GM19397 (cell line): Measurements from ENCODE around the gene MORC2.

Experiments
- ATAC-seq: cut with Tn5 transposase; IDR thresholded peaks from one replicate; pipeline ENCODE4 v1.9.1; 2021; ENCODE audit warnings: mild to moderate bottlenecking, moderate library complexity; ENCODE audit not compliant: unreplicated experiment

The MORC2 gene

GRCh38 chr22:30922151-30922611 lies 46.4 kb downstream of the MORC2 start:
- no peak for ATAC-seq

GRCh38 chr22:30921108-30921507 lies 47.5 kb downstream of the MORC2 start:
- no peak for ATAC-seq

- no peak for ATAC-seq
Observed at GRCh38 chr22:30920407-30920806, 48.2 kb downstream of the MORC2 start.

GRCh38 chr22:30919973-30920372 lies 48.6 kb downstream of the MORC2 start:
- no peak for ATAC-seq

GRCh38 chr22:30918761-30919160 lies 49.8 kb downstream of the MORC2 start:
- no peak for ATAC-seq

- ATAC-seq, result no peak
Observed at GRCh38 chr22:30910358-30910757, 58.2 kb downstream of the MORC2 start.

- ATAC-seq, result no peak
Observed at GRCh38 chr22:30909306-30909705, 59.3 kb downstream of the MORC2 start.

GRCh38 chr22:30908051-30908461 lies 60.5 kb downstream of the MORC2 start:
- ATAC-seq, result no peak

- no peak for ATAC-seq
Observed at GRCh38 chr22:30906946-30907345, 61.6 kb downstream of the MORC2 start.

GRCh38 chr22:30906411-30906810 lies 62.2 kb downstream of the MORC2 start:
- ATAC-seq, result no peak

- ATAC-seq, result no peak
Observed at GRCh38 chr22:30905696-30906341, 62.8 kb downstream of the MORC2 start.

- no peak for ATAC-seq
Observed at GRCh38 chr22:30903876-30904460, 64.6 kb downstream of the MORC2 start.

GRCh38 chr22:30902496-30903357 lies 65.8 kb downstream of the MORC2 start:
- ATAC-seq, result no peak

- no peak for ATAC-seq
Observed at GRCh38 chr22:30894371-30894740, 74.2 kb downstream of the MORC2 start.

- no peak for ATAC-seq
Observed at GRCh38 chr22:30893434-30894370, 74.9 kb downstream of the MORC2 start.

GRCh38 chr22:30892731-30893221 lies 75.8 kb downstream of the MORC2 start:
- no peak for ATAC-seq

- ATAC-seq, result no peak
Observed at GRCh38 chr22:30892286-30892685, 76.3 kb downstream of the MORC2 start.

- no peak for ATAC-seq
Observed at GRCh38 chr22:30891781-30892180, 76.8 kb downstream of the MORC2 start.

GRCh38 chr22:30891443-30891755 lies 77.2 kb downstream of the MORC2 start:
- no peak for ATAC-seq

- no peak for ATAC-seq
Observed at GRCh38 chr22:30890686-30891442, 77.7 kb downstream of the MORC2 start.
